Lower lobe of right lung (tissue), 2 donors: ENCODE measurements around the gene C2orf49. TPM values are rescaled to one million over a fixed set of nuclear protein-coding genes. Genes with fewer than 3 reads are reported as not detected.

Experiments
- ATAC-seq, 2 donors: fragments of 200-7000 bp; cut with Tn5 transposase; one replicate each; pipeline ENCODE4 v1.9.1; 2020 to 2022; ENCODE audit warnings: mild to moderate bottlenecking in 2 of 2, moderate library complexity in 2 of 2
- DNase-seq: peaks from one replicate; pipeline ENCODE4 v3.0.0-alpha.2; 2020
- H3K27ac ChIP-seq: fragments of 200-600 bp; one replicate; pipeline ENCODE4 v1.8.0; 2022
- H3K27me3 ChIP-seq: fragments of 200-600 bp; one replicate; pipeline ENCODE4 v1.8.0; 2022; ENCODE audit warnings: low read depth
- H3K36me3 ChIP-seq: fragments of 200-600 bp; one replicate; pipeline ENCODE4 v1.8.0; 2022; ENCODE audit warnings: mild to moderate bottlenecking
- H3K4me1 ChIP-seq: fragments of 200-600 bp; one replicate; pipeline ENCODE4 v1.8.0; 2022
- H3K4me3 ChIP-seq: fragments of 200-600 bp; one replicate; pipeline ENCODE4 v1.8.0; 2022; ENCODE audit warnings: mild to moderate bottlenecking
- H3K9me3 ChIP-seq: fragments of 200-600 bp; one replicate; pipeline ENCODE4 v1.8.0; 2022
- intact Hi-C: fragments of 100-400 bp; cut with DNase I; formaldehyde crosslinking; loops from one replicate; pipeline ENCODE4 v1.11.0; 2022
- total RNA-seq: library from RNA; stranded (reverse); fragmentation: NEBNext Ultra II Directional; extraction: Animal tissue kit (Norgen Biotek cat#: 25700); gene quantifications from one replicate; pipeline ENCODE4 v1.2.1, GENCODE V29; 2021
- TF ChIP-seq, protein P1 (sequence below): fragments of 200-600 bp; IDR thresholded peaks from one replicate; pipeline ENCODE4 v1.8.0; 2022; ENCODE audit warnings: antibody characterized with exemption, mild to moderate bottlenecking
- donor health status: DM: no; HTN: yes; CAD: no; lungs with severe emphysema.

C2orf49 gene
- total RNA-seq, 1 donor from 2014 or later: 18.3 TPM

DNA sequence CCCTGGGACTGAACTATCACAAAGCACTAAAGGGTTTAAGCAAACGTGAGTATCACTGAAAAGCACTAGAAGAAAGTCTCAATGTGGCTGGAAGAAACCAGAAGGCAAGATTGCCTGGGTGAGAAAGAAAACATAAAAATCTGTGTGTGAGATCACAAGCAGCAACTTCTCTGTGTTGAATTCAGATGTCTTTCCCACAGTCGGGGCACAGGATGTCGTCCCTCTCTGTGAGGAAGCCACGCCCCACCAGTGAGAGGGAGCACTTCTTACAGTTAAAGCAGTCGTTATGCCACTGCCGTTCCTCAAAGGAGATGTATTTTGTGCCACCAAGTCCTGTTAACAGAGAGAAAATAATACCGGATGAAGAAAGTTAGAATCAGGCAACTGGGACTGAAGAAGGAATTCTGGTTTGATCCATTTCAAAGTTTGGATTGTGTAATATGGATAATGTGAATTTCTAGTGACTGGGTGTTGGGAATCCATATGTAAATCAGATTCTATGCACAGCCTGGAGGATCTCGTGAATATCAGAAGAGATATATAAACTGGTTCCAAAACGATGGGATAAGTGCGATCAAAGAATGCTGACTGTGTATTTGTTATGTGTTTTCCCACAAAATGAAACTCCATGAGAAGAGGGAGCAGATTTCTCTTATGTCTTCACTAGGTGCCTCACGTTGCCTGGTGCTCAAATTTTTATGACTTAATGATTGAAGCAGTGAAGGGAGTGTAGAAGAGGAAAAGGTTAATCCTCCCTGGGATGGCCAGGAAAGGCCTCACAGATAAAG lies 24.0 kb downstream of the C2orf49 start:
- ATAC-seq (no peak), DNase-seq (no peak)
- intact Hi-C loops: no loop called here
- TF ChIP-seq, protein P1, sequence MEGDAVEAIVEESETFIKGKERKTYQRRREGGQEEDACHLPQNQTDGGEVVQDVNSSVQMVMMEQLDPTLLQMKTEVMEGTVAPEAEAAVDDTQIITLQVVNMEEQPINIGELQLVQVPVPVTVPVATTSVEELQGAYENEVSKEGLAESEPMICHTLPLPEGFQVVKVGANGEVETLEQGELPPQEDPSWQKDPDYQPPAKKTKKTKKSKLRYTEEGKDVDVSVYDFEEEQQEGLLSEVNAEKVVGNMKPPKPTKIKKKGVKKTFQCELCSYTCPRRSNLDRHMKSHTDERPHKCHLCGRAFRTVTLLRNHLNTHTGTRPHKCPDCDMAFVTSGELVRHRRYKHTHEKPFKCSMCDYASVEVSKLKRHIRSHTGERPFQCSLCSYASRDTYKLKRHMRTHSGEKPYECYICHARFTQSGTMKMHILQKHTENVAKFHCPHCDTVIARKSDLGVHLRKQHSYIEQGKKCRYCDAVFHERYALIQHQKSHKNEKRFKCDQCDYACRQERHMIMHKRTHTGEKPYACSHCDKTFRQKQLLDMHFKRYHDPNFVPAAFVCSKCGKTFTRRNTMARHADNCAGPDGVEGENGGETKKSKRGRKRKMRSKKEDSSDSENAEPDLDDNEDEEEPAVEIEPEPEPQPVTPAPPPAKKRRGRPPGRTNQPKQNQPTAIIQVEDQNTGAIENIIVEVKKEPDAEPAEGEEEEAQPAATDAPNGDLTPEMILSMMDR: no peak
- H3K27ac ChIP-seq: no peak overlapping the region
- peaks cover 8% of the 10 kb centered on the region for H3K9me3 ChIP-seq
- no peak overlapping the region for H3K4me3 ChIP-seq
- peaks cover 58% of the 10 kb centered on the region for H3K36me3 ChIP-seq
- no peaks in the 10 kb centered on the region for H3K4me1 ChIP-seq
- no peaks in the 10 kb centered on the region for H3K27me3 ChIP-seq

DNA sequence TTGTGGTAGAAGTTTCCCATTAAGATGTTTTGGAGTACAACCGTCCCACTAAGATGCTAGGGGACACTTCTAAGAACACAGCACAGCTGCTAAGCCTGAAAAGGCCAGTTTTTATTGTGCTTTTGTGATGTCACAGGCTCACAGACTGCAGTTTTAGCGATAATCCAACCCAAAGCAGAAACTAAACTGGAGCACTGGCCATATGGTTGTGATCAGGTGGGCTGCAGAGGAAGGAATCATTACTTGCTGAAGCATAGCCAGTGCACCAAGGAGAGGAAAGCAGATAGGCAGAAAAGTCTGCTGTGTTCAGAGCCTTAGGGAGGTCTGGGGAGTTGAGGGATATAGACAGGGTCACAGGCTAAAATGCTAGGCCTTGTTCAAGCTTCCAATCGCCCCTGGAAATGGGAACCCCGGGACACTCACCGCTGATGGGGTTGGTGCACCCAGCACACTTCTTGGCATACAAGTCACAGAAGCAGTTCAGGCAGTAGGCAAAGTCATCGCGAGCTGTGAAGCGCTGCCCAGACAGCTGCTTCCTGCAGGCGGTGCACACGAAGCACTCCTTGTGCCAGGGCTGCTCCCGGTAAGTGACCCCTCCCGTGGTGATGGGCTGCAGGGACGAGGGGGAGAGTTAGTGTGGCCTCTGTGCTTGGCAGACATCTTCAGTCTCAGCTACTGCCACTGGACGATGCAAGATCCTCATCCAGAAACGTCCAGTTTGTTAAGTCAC lies 25.7 kb downstream of the C2orf49 start:
- H3K27ac ChIP-seq: no peak overlapping the region
- no peak overlapping the region for H3K4me3 ChIP-seq
- TF ChIP-seq, protein P1: no peak
- no peaks in the 10 kb centered on the region for H3K27me3 ChIP-seq
- no peaks in the 10 kb centered on the region for H3K9me3 ChIP-seq
- no peak for DNase-seq
- no peak for ATAC-seq
- intact Hi-C loops: no loop called here
- H3K36me3 ChIP-seq: peaks cover 51% of the 10 kb centered on the region
- no peaks in the 10 kb centered on the region for H3K4me1 ChIP-seq

DNA sequence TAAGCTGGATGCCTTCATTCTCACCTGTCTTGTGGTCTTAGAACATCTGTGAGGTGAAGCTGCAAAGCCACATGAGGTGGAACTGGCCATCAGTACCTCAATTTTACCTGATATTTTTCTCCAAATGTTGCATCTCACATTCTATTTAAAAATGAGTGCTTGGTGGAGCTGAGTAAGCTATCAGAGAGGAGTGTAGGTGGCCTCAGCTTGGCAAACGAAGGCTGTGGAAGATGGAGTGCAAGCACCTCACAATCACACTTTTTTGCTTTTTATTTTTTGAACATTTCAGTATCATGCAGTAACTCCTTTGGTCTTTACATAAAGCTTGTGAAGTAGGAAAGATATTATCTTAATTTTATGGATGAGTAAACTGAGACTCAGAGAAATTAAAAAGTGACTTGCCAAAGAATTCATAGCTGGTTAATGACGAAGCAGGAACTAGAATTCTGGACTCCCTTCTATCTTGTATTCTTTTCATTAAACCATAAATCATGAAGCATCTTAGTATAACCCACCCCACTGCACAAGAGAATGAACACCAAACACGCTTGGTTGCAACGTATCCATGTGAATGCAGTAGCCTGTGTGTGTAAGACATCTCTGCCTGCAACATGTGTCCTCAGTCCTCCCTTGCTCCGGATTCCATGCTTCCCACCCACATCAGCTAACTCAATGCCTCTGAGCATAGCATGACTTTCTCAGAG lies 27.2 kb downstream of the C2orf49 start:
- Histone ChIP-seq H3K27ac (no peak overlapping the region), H3K4me3 (no peak overlapping the region), H3K4me1 (peaks cover 2% of the 10 kb centered on the region), H3K36me3 (peaks cover 37% of the 10 kb centered on the region), H3K9me3 (no peaks in the 10 kb centered on the region), H3K27me3 (no peaks in the 10 kb centered on the region)
- ATAC-seq (no peak), DNase-seq (no peak)
- intact Hi-C loops: no loop called here
- TF ChIP-seq, protein P1: no peak

DNA sequence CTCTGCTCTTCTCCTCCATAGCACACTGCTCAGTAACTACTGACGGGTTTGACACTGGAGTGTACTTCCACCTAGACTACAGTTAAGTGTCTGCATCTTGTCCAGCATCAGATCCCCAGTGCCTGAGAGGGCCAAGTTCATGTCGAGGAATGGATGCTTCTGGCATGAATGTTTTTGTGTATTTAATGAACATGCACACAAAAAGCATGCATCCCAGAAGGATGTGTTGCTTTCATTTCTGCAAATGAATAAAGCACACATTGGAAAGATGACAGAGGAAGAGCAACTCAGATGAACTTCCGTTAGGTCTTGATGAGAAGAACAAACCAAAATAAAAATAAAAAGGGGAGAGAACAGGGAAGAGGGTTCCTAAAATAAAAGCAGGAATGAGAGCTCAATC lies 27.9 kb downstream of the C2orf49 start:
- Histone ChIP-seq H3K4me1 (peaks cover 8% of the 10 kb centered on the region), H3K9me3 (no peaks in the 10 kb centered on the region), H3K27ac (no peak overlapping the region), H3K4me3 (no peak overlapping the region), H3K27me3 (no peaks in the 10 kb centered on the region), H3K36me3 (peaks cover 32% of the 10 kb centered on the region)
- intact Hi-C loops: no loop called here
- no peak for ATAC-seq
- no peak for DNase-seq
- TF ChIP-seq, protein P1: no peak

DNA sequence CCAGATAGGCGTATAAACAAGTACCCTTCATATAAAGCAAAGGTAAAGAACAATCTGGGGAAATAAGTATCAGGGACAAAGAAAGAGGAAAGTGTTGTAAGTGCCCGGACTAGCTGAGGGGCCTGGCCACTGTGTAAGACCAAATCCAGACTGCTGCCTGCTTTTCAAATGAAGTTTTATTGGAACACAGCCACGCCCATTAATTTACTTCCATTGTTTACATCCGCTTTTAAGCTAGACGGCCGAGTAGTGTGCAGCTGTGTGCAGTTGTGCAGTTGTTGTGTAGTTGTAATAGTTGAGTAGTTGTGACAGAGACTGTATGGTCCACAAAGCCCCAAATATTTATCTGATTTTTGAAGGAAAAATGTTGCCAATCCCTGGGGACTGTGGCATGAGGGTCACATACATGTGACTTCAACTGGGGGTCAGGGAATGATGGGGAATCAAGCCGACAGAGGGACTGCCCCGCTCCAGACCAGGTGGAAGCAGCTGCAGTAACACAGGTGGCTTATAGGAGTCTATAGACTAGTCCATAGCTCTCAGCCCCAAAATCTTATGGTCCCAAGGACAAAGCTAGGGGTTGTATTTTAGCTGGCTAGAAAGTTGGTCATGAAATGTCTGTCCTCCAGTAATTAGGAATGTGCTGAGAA lies 31.5 kb downstream of the C2orf49 start:
- TF ChIP-seq, protein P1: no peak
- intact Hi-C loops: no loop called here
- ATAC-seq (no peak), DNase-seq (no peak)
- Histone ChIP-seq H3K4me3 (no peak overlapping the region), H3K4me1 (peaks cover 20% of the 10 kb centered on the region), H3K27me3 (no peaks in the 10 kb centered on the region), H3K9me3 (no peaks in the 10 kb centered on the region), H3K27ac (no peak overlapping the region), H3K36me3 (peaks cover 9% of the 10 kb centered on the region)
